Endothelial cell of umbilical vein (primary cell): Measurements from ENCODE around the gene CBLN4. TPM values are rescaled to one million over a fixed set of nuclear protein-coding genes. Genes with fewer than 3 reads are reported as not detected.

ENCODE experiments used
- BruUV-seq: library from RNA; stranded (reverse); fragments of 400-500 nt; replicated peaks from 2 replicates; lab custom pipeline; 2021; lab: Mats Ljungman, UMichigan
- CTCF ChIA-PET: fragments of 300-600, 350-600 bp; sonication (Branson Sonifier 250); formaldehyde crosslinking; loops from one replicate; lab custom pipeline; 2021; ENCODE audit warnings: antibody characterized with exemption, inconsistent platforms; lab: Charles Lee
- POLR2A ChIA-PET: fragments of 300-600, 350-600 bp; sonication (Branson Sonifier 250); formaldehyde crosslinking; loops from one replicate; lab custom pipeline; 2021; ENCODE audit warnings: antibody characterized with exemption, inconsistent platforms; lab: Charles Lee
- DNase-seq: peaks from one replicate; pipeline ENCODE4 v3.0.0-alpha.2; 2011; ENCODE audit warnings: low read depth, low spot score
- FAIRE-seq: peaks from 2 replicates; lab custom pipeline; 2011; peaks lifted over from hg19 to GRCh38; lab: Jason Lieb, UNC
- H2AFZ ChIP-seq: 2 replicates; pipeline ENCODE4 v1.6.0; 2012; ENCODE audit warnings: low read depth, low read length, control low read depth, inconsistent platforms
- H3K27ac ChIP-seq: 2 replicates; pipeline ENCODE4 v1.5.1; 2011; ENCODE audit warnings: low read depth, mild to moderate bottlenecking, control low read depth, low read length, moderate library complexity; ENCODE audit not compliant: insufficient read depth
- H3K27me3 ChIP-seq, 2 experiments: 2 replicates each; pipeline versions ENCODE4 v1.6.0 to v1.6.1; 2011; ENCODE audit warnings: low read length in 2 of 2, mixed read lengths in 1 of 2; ENCODE audit not compliant: control insufficient read depth in 2 of 2, insufficient read depth in 2 of 2
- H3K36me3 ChIP-seq, 2 experiments: 2 replicates in 1 of 2; 3 replicates in 1 of 2; pipeline ENCODE4 v1.5.1; 2011; ENCODE audit warnings: low read length in 2 of 2, mild to moderate bottlenecking in 1 of 2, moderate library complexity in 1 of 2; ENCODE audit not compliant: control insufficient read depth in 2 of 2, insufficient read depth in 2 of 2; ENCODE audit errors: extremely low read depth in 1 of 2
- H3K4me1 ChIP-seq: 3 replicates; pipeline ENCODE4 v1.5.1; 2011; ENCODE audit warnings: mild to moderate bottlenecking, low read length; ENCODE audit not compliant: control insufficient read depth, insufficient read depth; ENCODE audit errors: extremely low read depth
- H3K4me2 ChIP-seq: 2 replicates; pipeline ENCODE4 v1.6.1; 2011; ENCODE audit warnings: low read length, control low read depth, mixed read lengths; ENCODE audit not compliant: insufficient read depth
- H3K4me3 ChIP-seq, 3 experiments: fragments of 200-600 bp in 1 of 3; sonication (generic), shearing (Covaris generic) in 1 of 3; replicated peaks in 1 of 3; 2 replicates each; pipeline ENCODE4 v1.5.1; 2011 to 2016; ENCODE audit warnings: control low read depth in 3 of 3, low read length in 3 of 3, mild to moderate bottlenecking in 2 of 3, inconsistent platforms in 1 of 3, low read depth in 1 of 3, moderate library complexity in 1 of 3; ENCODE audit not compliant: insufficient read depth in 1 of 3
- H3K79me2 ChIP-seq: 2 replicates; pipeline ENCODE4 v1.6.0; 2012; ENCODE audit warnings: low read length, inconsistent platforms; ENCODE audit not compliant: control insufficient read depth, insufficient read depth
- H3K9ac ChIP-seq: replicated peaks from 2 replicates; pipeline ENCODE3; 2011; ENCODE audit warnings: low read length, control low read depth; ENCODE audit not compliant: insufficient read depth; ENCODE audit errors: extremely low read depth
- H3K9me1 ChIP-seq: replicated peaks from 3 replicates; pipeline ENCODE4 v1.6.0; 2011; ENCODE audit warnings: mild to moderate bottlenecking, low read length; ENCODE audit not compliant: control insufficient read depth, insufficient read depth; ENCODE audit errors: extremely low read depth
- H3K9me3 ChIP-seq: replicated peaks from 2 replicates; pipeline ENCODE4 v1.5.1; 2012; ENCODE audit warnings: low read length, inconsistent platforms; ENCODE audit not compliant: control insufficient read depth, insufficient read depth
- H4K20me1 ChIP-seq: replicated peaks from 2 replicates; pipeline ENCODE3; 2011; ENCODE audit warnings: mild to moderate bottlenecking, low read length; ENCODE audit not compliant: control insufficient read depth, insufficient read depth; ENCODE audit errors: extremely low read depth
- EZH2 ChIP-seq: IDR thresholded peaks from 2 replicates; pipeline ENCODE4 v1.6.1; 2012; ENCODE audit warnings: borderline replicate concordance, low read depth, mild to moderate bottlenecking, moderate library complexity, low read length, inconsistent platforms; ENCODE audit not compliant: severe bottlenecking
- FOS ChIP-seq: IDR thresholded peaks from 2 replicates; pipeline ENCODE4 v1.6.1; 2011; ENCODE audit warnings: mild to moderate bottlenecking, low read length, moderate library complexity, borderline replicate concordance; ENCODE audit not compliant: insufficient read depth
- GATA2 ChIP-seq: IDR thresholded peaks from 2 replicates; pipeline ENCODE4 v1.7.0; 2011; ENCODE audit warnings: low read depth, mild to moderate bottlenecking, moderate library complexity, mixed read lengths, low read length; ENCODE audit not compliant: insufficient read length, insufficient read depth
- JUN ChIP-seq: IDR thresholded peaks from 2 replicates; pipeline ENCODE4 v1.6.1; 2011; ENCODE audit warnings: borderline replicate concordance, low read depth; ENCODE audit not compliant: insufficient read length, insufficient read depth
- MYC ChIP-seq: IDR thresholded peaks from one replicate; pipeline ENCODE4 v1.6.1; 2011; ENCODE audit warnings: mild to moderate bottlenecking, low read depth, low read length
- POLR2A ChIP-seq: IDR thresholded peaks from 2 replicates; pipeline ENCODE4 v1.6.1; 2012; ENCODE audit warnings: low read depth, mild to moderate bottlenecking, control low read depth, low read length
- POLR2AphosphoS5 ChIP-seq: IDR thresholded peaks from 2 replicates; pipeline ENCODE4 v1.6.1; 2012; ENCODE audit warnings: low read depth, mild to moderate bottlenecking, control low read depth, low read length, moderate library complexity; ENCODE audit not compliant: insufficient read depth
- dilution Hi-C: fragments of 300-500 bp; cut with MboI; formaldehyde crosslinking; loops from one replicate; pipeline ENCODE4 v1.15.0; 2019; ENCODE audit warnings: low sequenced_read_pairs; ENCODE audit not compliant: extremely low pct_ligation_motif_present
- intact Hi-C: fragments of 100-400 bp; cut with micrococcal nuclease; formaldehyde crosslinking; loops from one replicate; pipeline ENCODE4 v1.10.0; 2022
- polyA plus RNA-seq, 4 experiments: library from polyadenylated mRNA; depleted of rRNA in 3 of 4; stranded (reverse) in 3 of 4; unstranded in 1 of 4; fragments of >200 nt; gene quantifications; 2 replicates each; pipeline versions ENCODE4 v1.2.1 to v1.2.3, GENCODE V29; 2011 to 2012; ENCODE audit warnings: missing spikeins in 1 of 4
- total RNA-seq: library from RNA; stranded (reverse); gene quantifications from 2 replicates; pipeline ENCODE4 v1.2.3, GENCODE V29; 2021
- TF ChIP-seq, protein P1 (sequence below): IDR thresholded peaks from 2 replicates; pipeline ENCODE4 v1.6.1; 2011; ENCODE audit not compliant: insufficient read depth, insufficient read length
- TF ChIP-seq, protein P2 (sequence below), 2 donors: IDR thresholded peaks; 1 replicate in 1 of 2; 2 replicates in 1 of 2; pipeline ENCODE4 v1.5.1; 2011; ENCODE audit warnings: low read length in 2 of 2, mild to moderate bottlenecking in 2 of 2, moderate library complexity in 2 of 2, control low read depth in 1 of 2, inconsistent platforms in 1 of 2, low read depth in 1 of 2; ENCODE audit not compliant: insufficient read depth in 1 of 2; ENCODE audit errors: extremely low read depth in 1 of 2

CBLN4 gene
- total and polyA plus RNA-seq, 2 donors (not counting 3 experiments of a cell fraction or from before 2014, with no cell fraction given): not detected

DNA sequence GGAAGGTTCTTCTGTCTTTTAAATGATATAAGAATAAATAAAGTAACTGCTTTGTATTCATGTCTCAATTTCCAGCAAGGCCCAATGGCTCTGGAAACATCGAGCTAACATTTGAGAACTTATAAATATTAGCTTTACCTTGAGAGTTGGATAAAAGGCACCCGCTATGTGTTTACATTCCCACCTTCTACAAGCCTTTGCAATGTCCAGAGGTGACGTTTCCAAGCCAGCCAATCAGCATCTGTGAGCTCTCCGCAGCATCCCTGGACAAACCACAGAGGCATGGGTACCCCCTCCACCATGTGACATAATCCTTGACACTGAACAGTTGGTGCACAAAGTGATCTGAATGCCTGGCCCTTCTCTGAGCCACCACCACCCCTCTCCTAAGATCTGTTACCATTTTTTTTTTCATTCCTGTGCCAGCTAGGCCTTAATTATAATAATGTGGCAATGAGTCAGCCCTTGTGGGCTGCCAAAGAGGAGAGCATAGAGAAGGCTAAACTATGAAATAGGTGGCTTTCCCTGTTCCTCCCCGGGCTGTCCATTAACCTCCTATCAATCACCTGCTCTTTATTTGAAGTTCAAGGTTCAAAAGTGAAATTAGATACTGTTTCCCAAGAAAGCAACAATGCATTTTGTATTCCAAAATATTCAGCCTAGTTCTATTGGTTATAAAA lies 4.1 kb downstream of the CBLN4 start:
- Histone ChIP-seq H3K27ac (no peak overlapping the region), H4K20me1 (no peaks in the 10 kb centered on the region), H3K36me3 (no peaks in the 10 kb centered on the region), H3K4me1 (no peaks in the 10 kb centered on the region), H3K27me3 (no peaks in the 10 kb centered on the region), H3K79me2 (no peaks in the 10 kb centered on the region), H3K9me3 (no peaks in the 10 kb centered on the region), H3K9me1 (no peaks in the 10 kb centered on the region), H2AFZ (no peak overlapping the region), H3K4me3 (no peak overlapping the region), H3K9ac (no peak overlapping the region), H3K4me2 (no peak overlapping the region)
- FAIRE-seq (no peak), DNase-seq (no peak)
- BruUV-seq: no TSS peak
- dilution Hi-C loops (no loop called here), intact Hi-C loops (no loop called here)
- ChIA-PET CTCF (no interaction called here), POLR2A (no interaction called here)
- TF ChIP-seq MYC: no peak
- TF ChIP-seq POLR2A: no peak
- TF ChIP-seq, protein P1, sequence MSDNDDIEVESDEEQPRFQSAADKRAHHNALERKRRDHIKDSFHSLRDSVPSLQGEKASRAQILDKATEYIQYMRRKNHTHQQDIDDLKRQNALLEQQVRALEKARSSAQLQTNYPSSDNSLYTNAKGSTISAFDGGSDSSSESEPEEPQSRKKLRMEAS: no peak
- TF ChIP-seq EZH2: no peak
- TF ChIP-seq, protein P2, sequence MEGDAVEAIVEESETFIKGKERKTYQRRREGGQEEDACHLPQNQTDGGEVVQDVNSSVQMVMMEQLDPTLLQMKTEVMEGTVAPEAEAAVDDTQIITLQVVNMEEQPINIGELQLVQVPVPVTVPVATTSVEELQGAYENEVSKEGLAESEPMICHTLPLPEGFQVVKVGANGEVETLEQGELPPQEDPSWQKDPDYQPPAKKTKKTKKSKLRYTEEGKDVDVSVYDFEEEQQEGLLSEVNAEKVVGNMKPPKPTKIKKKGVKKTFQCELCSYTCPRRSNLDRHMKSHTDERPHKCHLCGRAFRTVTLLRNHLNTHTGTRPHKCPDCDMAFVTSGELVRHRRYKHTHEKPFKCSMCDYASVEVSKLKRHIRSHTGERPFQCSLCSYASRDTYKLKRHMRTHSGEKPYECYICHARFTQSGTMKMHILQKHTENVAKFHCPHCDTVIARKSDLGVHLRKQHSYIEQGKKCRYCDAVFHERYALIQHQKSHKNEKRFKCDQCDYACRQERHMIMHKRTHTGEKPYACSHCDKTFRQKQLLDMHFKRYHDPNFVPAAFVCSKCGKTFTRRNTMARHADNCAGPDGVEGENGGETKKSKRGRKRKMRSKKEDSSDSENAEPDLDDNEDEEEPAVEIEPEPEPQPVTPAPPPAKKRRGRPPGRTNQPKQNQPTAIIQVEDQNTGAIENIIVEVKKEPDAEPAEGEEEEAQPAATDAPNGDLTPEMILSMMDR (IDR thresholded peaks at IDR 0.05; ENCODE audit: extremely low read depth in 1 of 2, insufficient read depth in 1 of 2, low read depth in 1 of 2, low read length in 2 of 2): no peak
- TF ChIP-seq GATA2: no peak
- no peak for TF ChIP-seq FOS
- TF ChIP-seq JUN: no peak
- TF ChIP-seq POLR2AphosphoS5: no peak
